ENCODE results near the gene FGD4.

FGD4 gene

DNA sequence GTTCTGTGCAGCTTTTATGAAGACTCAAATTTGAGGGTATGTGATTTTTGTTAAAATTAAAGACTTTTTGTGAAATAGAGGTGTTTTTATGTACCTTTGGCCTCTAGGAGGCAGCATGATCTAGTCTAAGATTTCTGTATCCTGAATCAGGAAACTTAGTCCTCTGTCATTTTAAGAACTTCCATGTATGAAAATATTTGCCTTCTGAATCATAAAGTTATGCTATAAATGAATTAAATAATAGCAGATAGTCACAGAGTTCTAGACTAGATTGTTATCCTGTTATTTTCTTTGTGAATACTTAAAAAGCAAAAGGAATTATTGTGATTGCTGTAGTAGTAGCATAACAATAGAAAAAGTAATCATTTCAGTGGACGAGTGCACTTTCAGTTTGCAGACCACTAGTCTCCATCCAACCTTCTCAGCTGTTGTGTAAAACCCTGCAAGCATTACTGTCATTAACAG, 56.3 kb downstream of the FGD4 start:
- Histone ChIP-seq H3K9ac (ENCODE audit: low read depth, low read length, poor library complexity, severe bottlenecking) (no peak overlapping the region), H3K27me3 (ENCODE audit: insufficient read depth, low read length, poor library complexity, severe bottlenecking) (no peaks in the 10 kb centered on the region), H3K4me2 (ENCODE audit: low read depth, low read length, poor library complexity, severe bottlenecking) (peak overlapping the region; percentile 63), H3K79me2 (ENCODE audit: insufficient read depth, low read length) (no peaks in the 10 kb centered on the region), H3F3A (ENCODE audit: low read depth) (no peaks in the 10 kb centered on the region), H3K4me3 (ENCODE audit: low read length, poor library complexity, severe bottlenecking) (peak overlapping the region; percentile 64), H3K9me2 (replicated peaks; ENCODE audit: low read depth, low read length) (no peaks in the 10 kb centered on the region), H3K9me3 (ENCODE audit: insufficient read depth, low read depth, low read length) (no peaks in the 10 kb centered on the region), H3K36me3 (ENCODE audit: insufficient read depth, low read length) (no peaks in the 10 kb centered on the region), H2AFZ (ENCODE audit: low read length) (peak overlapping the region; percentile 63; the same call in 1 of the 2 replicates), H3K4me1 (ENCODE audit: insufficient read depth, low read length, poor library complexity, severe bottlenecking) (no peaks in the 10 kb centered on the region), H4K20me1 (ENCODE audit: insufficient read depth, low read length, poor library complexity, severe bottlenecking) (no peaks in the 10 kb centered on the region)
- TF ChIP-seq, protein P1, sequence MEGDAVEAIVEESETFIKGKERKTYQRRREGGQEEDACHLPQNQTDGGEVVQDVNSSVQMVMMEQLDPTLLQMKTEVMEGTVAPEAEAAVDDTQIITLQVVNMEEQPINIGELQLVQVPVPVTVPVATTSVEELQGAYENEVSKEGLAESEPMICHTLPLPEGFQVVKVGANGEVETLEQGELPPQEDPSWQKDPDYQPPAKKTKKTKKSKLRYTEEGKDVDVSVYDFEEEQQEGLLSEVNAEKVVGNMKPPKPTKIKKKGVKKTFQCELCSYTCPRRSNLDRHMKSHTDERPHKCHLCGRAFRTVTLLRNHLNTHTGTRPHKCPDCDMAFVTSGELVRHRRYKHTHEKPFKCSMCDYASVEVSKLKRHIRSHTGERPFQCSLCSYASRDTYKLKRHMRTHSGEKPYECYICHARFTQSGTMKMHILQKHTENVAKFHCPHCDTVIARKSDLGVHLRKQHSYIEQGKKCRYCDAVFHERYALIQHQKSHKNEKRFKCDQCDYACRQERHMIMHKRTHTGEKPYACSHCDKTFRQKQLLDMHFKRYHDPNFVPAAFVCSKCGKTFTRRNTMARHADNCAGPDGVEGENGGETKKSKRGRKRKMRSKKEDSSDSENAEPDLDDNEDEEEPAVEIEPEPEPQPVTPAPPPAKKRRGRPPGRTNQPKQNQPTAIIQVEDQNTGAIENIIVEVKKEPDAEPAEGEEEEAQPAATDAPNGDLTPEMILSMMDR (conservative IDR thresholded peaks at IDR 0.05; ENCODE audit: low read length): peak; percentile 89
- no peak for TF ChIP-seq EZH2phosphoT487 (IDR thresholded peaks at IDR 0.05; ENCODE audit: borderline replicate concordance)

GRCh38 chr12:32457251-32458025, 58.1 kb downstream of the FGD4 start:
- Histone ChIP-seq H3K4me2 (ENCODE audit: low read depth, low read length, poor library complexity, severe bottlenecking) (no peak overlapping the region), H4K20me1 (ENCODE audit: insufficient read depth, low read length, poor library complexity, severe bottlenecking) (no peaks in the 10 kb centered on the region), H3F3A (ENCODE audit: low read depth) (no peaks in the 10 kb centered on the region), H3K9me2 (replicated peaks; ENCODE audit: low read depth, low read length) (no peaks in the 10 kb centered on the region), H2AFZ (ENCODE audit: low read length) (no peak overlapping the region), H3K9me3 (ENCODE audit: insufficient read depth, low read depth, low read length) (no peaks in the 10 kb centered on the region), H3K9ac (ENCODE audit: low read depth, low read length, poor library complexity, severe bottlenecking) (no peak overlapping the region), H3K4me1 (ENCODE audit: insufficient read depth, low read length, poor library complexity, severe bottlenecking) (no peaks in the 10 kb centered on the region), H3K36me3 (ENCODE audit: insufficient read depth, low read length) (no peaks in the 10 kb centered on the region), H3K79me2 (ENCODE audit: insufficient read depth, low read length) (no peaks in the 10 kb centered on the region), H3K4me3 (ENCODE audit: low read length, poor library complexity, severe bottlenecking) (no peak overlapping the region), H3K27me3 (ENCODE audit: insufficient read depth, low read length, poor library complexity, severe bottlenecking) (no peaks in the 10 kb centered on the region)
- no peak for TF ChIP-seq EZH2phosphoT487 (IDR thresholded peaks at IDR 0.05; ENCODE audit: borderline replicate concordance)
- TF ChIP-seq, protein P1 (conservative IDR thresholded peaks at IDR 0.05; ENCODE audit: low read length): no peak

- Histone ChIP-seq H4K20me1 (ENCODE audit: insufficient read depth, low read length, poor library complexity, severe bottlenecking) (no peaks in the 10 kb centered on the region), H3K79me2 (ENCODE audit: insufficient read depth, low read length) (no peaks in the 10 kb centered on the region), H3K4me1 (ENCODE audit: insufficient read depth, low read length, poor library complexity, severe bottlenecking) (no peaks in the 10 kb centered on the region), H2AFZ (ENCODE audit: low read length) (no peak overlapping the region), H3K9me2 (replicated peaks; ENCODE audit: low read depth, low read length) (no peaks in the 10 kb centered on the region), H3K27me3 (ENCODE audit: insufficient read depth, low read length, poor library complexity, severe bottlenecking) (no peaks in the 10 kb centered on the region), H3K4me2 (ENCODE audit: low read depth, low read length, poor library complexity, severe bottlenecking) (no peak overlapping the region), H3K9ac (ENCODE audit: low read depth, low read length, poor library complexity, severe bottlenecking) (no peak overlapping the region), H3K36me3 (ENCODE audit: insufficient read depth, low read length) (no peaks in the 10 kb centered on the region), H3F3A (ENCODE audit: low read depth) (no peaks in the 10 kb centered on the region), H3K4me3 (ENCODE audit: low read length, poor library complexity, severe bottlenecking) (no peak overlapping the region), H3K9me3 (ENCODE audit: insufficient read depth, low read depth, low read length) (no peaks in the 10 kb centered on the region)
- no peak for TF ChIP-seq EZH2phosphoT487 (IDR thresholded peaks at IDR 0.05; ENCODE audit: borderline replicate concordance)
- TF ChIP-seq, protein P1 (conservative IDR thresholded peaks at IDR 0.05; ENCODE audit: low read length): no peak
Observed at GRCh38 chr12:32460638-32461037, 61.3 kb downstream of the FGD4 start.
